GM12878 (cell line): ENCODE results near the gene THBS3. TPM values are rescaled to one million over a fixed set of nuclear protein-coding genes. Genes with fewer than 3 reads are reported as not detected.

Experiments
- ATAC-seq: fragments of 200-7000 bp; cut with Tn5 transposase; 3 replicates; pipeline ENCODE4 v1.9.1; 2020; ENCODE audit warnings: mild to moderate bottlenecking, moderate library complexity
- BruUV-seq: library from RNA; stranded (reverse); fragments of 400-500 nt; replicated peaks from 2 replicates; lab custom pipeline; 2021; lab: Mats Ljungman, UMichigan
- CTCF ChIA-PET: fragments of 300-600 bp; sonication (Branson Sonifier 250); formaldehyde crosslinking; extraction: SDS; loops from one replicate; lab custom pipeline; 2021; ENCODE audit warnings: inconsistent platforms; lab: Yijun Ruan, JAX
- POLR2A ChIA-PET: fragments of 350-600 bp; formaldehyde crosslinking; extraction: SDS; loops from one replicate; lab custom pipeline; 2021; ENCODE audit warnings: inconsistent platforms; lab: Charles Lee
- RAD21 ChIA-PET: fragments of 300-600 bp; sonication (Branson Sonifier 250); formaldehyde crosslinking; loops from one replicate; lab custom pipeline; 2023; ENCODE audit warnings: antibody characterized with exemption; ENCODE audit not compliant: unreplicated experiment; lab: Charles Lee
- SMC1A ChIA-PET: fragments of 300-600 bp; sonication (Branson Sonifier 250); formaldehyde crosslinking; loops from one replicate; lab custom pipeline; 2023; ENCODE audit not compliant: unreplicated experiment, uncharacterized antibody; lab: Charles Lee
- DNase-seq: peaks from one replicate; pipeline ENCODE4 v3.0.0-alpha.2; 2011; ENCODE audit warnings: low read depth, low spot score
- FAIRE-seq: peaks from 3 replicates; lab custom pipeline; 2011; peaks lifted over from hg19 to GRCh38; lab: Jason Lieb, UNC
- H2AFZ ChIP-seq: 2 replicates; pipeline ENCODE4 v1.6.0; 2011; ENCODE audit warnings: low read depth, low read length, control low read depth; ENCODE audit not compliant: control insufficient read depth
- H3K27ac ChIP-seq: 2 replicates; pipeline ENCODE4 v1.5.1; 2011; ENCODE audit warnings: control low read depth; ENCODE audit not compliant: control insufficient read depth, insufficient read depth
- H3K27me3 ChIP-seq, 2 experiments: replicated peaks in 1 of 2; 2 replicates each; pipeline versions ENCODE4 v1.6.0 to v1.6.1; 2011; ENCODE audit warnings: low read length in 1 of 2; ENCODE audit not compliant: control insufficient read depth in 2 of 2, insufficient read depth in 2 of 2
- H3K36me3 ChIP-seq, 2 experiments: 2 replicates each; pipeline ENCODE4 v1.5.1; 2011; ENCODE audit warnings: low read length in 1 of 2; ENCODE audit not compliant: control insufficient read depth in 2 of 2, insufficient read depth in 2 of 2
- H3K4me1 ChIP-seq: 2 replicates; pipeline ENCODE4 v1.6.1; 2011; ENCODE audit warnings: mild to moderate bottlenecking, low read length, moderate library complexity, mixed read lengths; ENCODE audit not compliant: control insufficient read depth, insufficient read depth
- H3K4me2 ChIP-seq: 2 replicates; pipeline ENCODE4 v1.6.0; 2011; ENCODE audit warnings: control low read depth; ENCODE audit not compliant: control insufficient read depth, insufficient read depth
- H3K4me3 ChIP-seq: fragments of 200-600 bp; sonication (generic); 2 replicates; pipeline ENCODE4 v1.5.1; 2016
- H3K79me2 ChIP-seq: 2 replicates; pipeline ENCODE4 v1.6.0; 2011; ENCODE audit warnings: low read length; ENCODE audit not compliant: control insufficient read depth, insufficient read depth
- H3K9ac ChIP-seq: 2 replicates; pipeline ENCODE4 v1.8.0; 2011; ENCODE audit warnings: low read length, control low read depth, mixed read lengths; ENCODE audit not compliant: control insufficient read depth, insufficient read depth
- H3K9me3 ChIP-seq: replicated peaks from 3 replicates; pipeline ENCODE4 v1.5.1; 2011; ENCODE audit warnings: mild to moderate bottlenecking, low read length; ENCODE audit not compliant: control insufficient read depth, insufficient read depth
- H4K20me1 ChIP-seq: 2 replicates; pipeline ENCODE4 v1.6.0; 2011; ENCODE audit not compliant: control insufficient read depth, insufficient read depth
- IRF3 ChIP-seq: fragments of 450-650 bp; IDR thresholded peaks from 2 replicates; pipeline ENCODE4 v1.6.1; 2014; ENCODE audit warnings: mild to moderate bottlenecking
- JUND ChIP-seq: IDR thresholded peaks from 2 replicates; pipeline ENCODE4 v1.6.1; 2012; ENCODE audit warnings: low read depth, mild to moderate bottlenecking, low read length, improper control_type of control experiment, moderate library complexity
- POU2F2 ChIP-seq: IDR thresholded peaks from 3 replicates; pipeline ENCODE4 v1.6.1; 2011; ENCODE audit warnings: low read depth, mild to moderate bottlenecking, low read length, borderline replicate concordance
- USF1 ChIP-seq: IDR thresholded peaks from 2 replicates; pipeline ENCODE4 v1.6.1; 2011; ENCODE audit warnings: borderline replicate concordance, low read depth, mild to moderate bottlenecking, moderate library complexity, mixed read lengths, low read length; ENCODE audit not compliant: insufficient read depth; ENCODE audit errors: extremely low read length
- USF2 ChIP-seq: IDR thresholded peaks from 2 replicates; pipeline ENCODE4 v1.6.1; 2011; ENCODE audit warnings: low read depth, low read length, improper control_type of control experiment, borderline replicate concordance
- WGBS: methylation state at CpG from one replicate; pipeline ENCODE4 v1.1.6; 2016; ENCODE audit warnings: low lambda C conversion rate; ENCODE audit not compliant: insufficient replicate concordance, insufficient coverage; ENCODE audit errors: missing lambda C conversion rate; 5-methylcytosine and 5-hydroxymethylcytosine counted together
- in situ Hi-C: fragments of 300-500 bp; cut with MboI; formaldehyde crosslinking; loops from 9 replicates; pipeline ENCODE4 v1.14.3; 2018; ENCODE audit warnings: mixed read lengths
- intact Hi-C: fragments of 100-400 bp; cut with micrococcal nuclease; formaldehyde crosslinking; loops from one replicate; pipeline ENCODE4 v1.14.2; 2022; ENCODE audit not compliant: unreplicated experiment
- polyA plus RNA-seq, 11 experiments: library from polyadenylated mRNA; depleted of rRNA in 4 of 11; unstranded in 6 of 11; stranded (reverse) in 5 of 11; fragments of >200 nt; fragmentation: Nextera tagmentation in 4 of 11; fragmentation: Illumina TruSeq in 1 of 11; extraction: Ambion mirVana in 4 of 11; extraction: Trizol in 1 of 11; gene quantifications; 1 replicate in 1 of 11; 2 replicates in 10 of 11; pipeline versions ENCODE4 v1.2.1 to v1.2.3, GENCODE V29; 2011 to 2016; ENCODE audit warnings: inconsistent platforms in 2 of 11, missing spikeins in 2 of 11, low read depth in 1 of 11
- total RNA-seq, 4 experiments: library from RNA; depleted of rRNA in 3 of 4; stranded (reverse); fragments of >200 nt in 3 of 4; fragmentation: Illumina TruSeq in 1 of 4; extraction: Trizol in 1 of 4; gene quantifications; 2 replicates each; pipeline versions ENCODE4 v1.2.1 to v1.2.3, GENCODE V29; 2013 to 2021

The THBS3 gene
- total and polyA plus RNA-seq, 10 of the 15 experiments (the other 5 are each of a cell fraction or from before 2014, with no cell fraction given): 0.66 to 3.6 (median 2.0) TPM

- RAD21 ChIA-PET: interaction anchor here (1.6 kb wide), 1 partner anchor 12 kb away, joined by 4 read pairs; no protein-coding TSS in a partner anchor
- CTCF ChIA-PET: interaction anchor here (1.4 to 9.7 kb wide), 4 partner anchors 9 to 69 kb away, joined by 3 to 244 read pairs (median 5); partner anchors contain the start of genes KRTCAP2 and THBS3
- no peak overlapping the region for H3K27ac ChIP-seq
- no peaks in the 10 kb centered on the region for H3K9me3 ChIP-seq
- no peak overlapping the region for H3K4me2 ChIP-seq
- H3K36me3 ChIP-seq: no peaks in the 10 kb centered on the region
- in situ Hi-C loops (no loop called here), intact Hi-C loops (no loop called here)
- SMC1A ChIA-PET: no interaction called here
- no peaks in the 10 kb centered on the region for H4K20me1 ChIP-seq
- H3K79me2 ChIP-seq: no peaks in the 10 kb centered on the region
- no peaks in the 10 kb centered on the region for H3K27me3 ChIP-seq
- TF ChIP-seq USF2 (no peak), IRF3 (no peak), JUND (no peak), USF1 (no peak), POU2F2 (no peak)
- ATAC-seq: no peak
- WGBS: 73% methylated on average over 18 of the region's 18 CpGs
- DNase-seq: no peak
- POLR2A ChIA-PET: interaction anchor here (0.9 kb wide), 1 partner anchor 12 kb away, joined by 4 read pairs; no protein-coding TSS in a partner anchor
- H3K9ac ChIP-seq: no peak overlapping the region
- no peak overlapping the region for H2AFZ ChIP-seq
- H3K4me1 ChIP-seq: peaks cover 31% of the 10 kb centered on the region
- no peak for FAIRE-seq
- H3K4me3 ChIP-seq: no peak overlapping the region
- no TSS peak for BruUV-seq
Measured at GRCh38 chr1:155181371-155182051, 26.2 kb downstream of the THBS3 start.
